Activated CD4-positive, alpha-beta T cell treated with anti-CD3 and anti-CD28 coated beads, Interleukin-2, amount 50 U/mL, for 4 hours (primary cell): ENCODE data around the gene LDHAL6B.

Source experiments
- DNase-seq, 2 experiments: peaks; one replicate each; pipeline ENCODE4 v3.0.0-alpha.2; 2020

LDHAL6B gene

DNA sequence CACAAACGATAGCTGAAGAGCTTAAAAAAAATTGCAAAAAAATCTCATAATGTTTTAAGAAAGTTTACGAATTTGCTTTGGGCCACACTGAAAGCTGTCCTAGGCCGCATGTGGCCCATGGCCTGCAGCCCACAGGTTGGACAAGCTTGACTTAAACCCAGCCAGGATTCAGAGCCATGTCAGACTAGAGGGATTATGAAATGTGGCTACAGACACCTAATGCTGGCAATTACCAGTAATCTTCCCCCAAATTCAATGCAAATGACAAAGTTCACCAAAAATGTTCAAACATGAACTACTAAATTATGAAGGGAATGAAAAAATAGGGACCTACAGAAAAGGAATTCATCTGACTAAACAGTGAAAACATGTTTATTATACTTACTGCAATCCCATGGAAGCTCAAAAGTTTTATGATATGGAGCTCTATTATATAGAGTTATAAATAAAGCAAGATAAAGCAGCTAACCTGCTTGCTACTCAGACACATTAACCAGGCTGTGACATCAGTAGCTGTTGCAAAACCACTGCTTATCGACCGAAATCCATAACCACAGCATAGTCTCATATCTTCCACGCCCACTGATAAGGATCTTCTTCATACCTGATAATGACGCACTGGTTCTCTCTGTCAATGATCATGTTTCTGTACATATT, 49.2 kb downstream of the LDHAL6B start:
- DNase-seq = peak in 1 of 2 experiments; percentile 2

DNA sequence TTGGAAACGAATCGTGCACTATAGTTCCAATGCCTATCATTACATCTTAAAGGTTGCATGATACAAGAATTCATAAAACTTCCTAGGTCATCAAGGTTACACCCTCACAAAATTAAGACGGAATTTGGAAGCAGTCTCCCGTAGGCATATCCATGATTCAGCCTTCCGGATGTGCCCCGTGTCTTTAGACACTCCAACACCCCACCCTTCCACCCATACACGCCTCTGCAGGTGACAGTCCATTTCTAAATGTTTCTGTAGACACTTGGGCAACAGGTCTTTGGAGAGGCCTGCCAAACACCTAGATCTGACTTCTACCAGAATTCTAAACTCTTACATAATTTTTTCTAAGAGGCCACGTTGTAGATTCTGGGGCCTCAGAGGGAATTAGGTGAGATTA, 49.8 kb downstream of the LDHAL6B start:
- no peak for DNase-seq

- no peak for DNase-seq
These were observed 50.5 kb downstream of the LDHAL6B start for GRCh38 chr15:59257140-59257539.
